HG03565 (cell line): Measurements from ENCODE around the gene MACO1.
"Not testable (repeated sequence)": the region's sequence is repeated elsewhere in the genome, so short reads cannot be mapped to it uniquely, and the experiment has no call there.

Source experiments
- ATAC-seq: cut with Tn5 transposase; IDR thresholded peaks from one replicate; pipeline ENCODE4 v1.9.1; 2021; ENCODE audit warnings: mild to moderate bottlenecking, moderate library complexity; ENCODE audit not compliant: unreplicated experiment

The MACO1 gene, protein sequence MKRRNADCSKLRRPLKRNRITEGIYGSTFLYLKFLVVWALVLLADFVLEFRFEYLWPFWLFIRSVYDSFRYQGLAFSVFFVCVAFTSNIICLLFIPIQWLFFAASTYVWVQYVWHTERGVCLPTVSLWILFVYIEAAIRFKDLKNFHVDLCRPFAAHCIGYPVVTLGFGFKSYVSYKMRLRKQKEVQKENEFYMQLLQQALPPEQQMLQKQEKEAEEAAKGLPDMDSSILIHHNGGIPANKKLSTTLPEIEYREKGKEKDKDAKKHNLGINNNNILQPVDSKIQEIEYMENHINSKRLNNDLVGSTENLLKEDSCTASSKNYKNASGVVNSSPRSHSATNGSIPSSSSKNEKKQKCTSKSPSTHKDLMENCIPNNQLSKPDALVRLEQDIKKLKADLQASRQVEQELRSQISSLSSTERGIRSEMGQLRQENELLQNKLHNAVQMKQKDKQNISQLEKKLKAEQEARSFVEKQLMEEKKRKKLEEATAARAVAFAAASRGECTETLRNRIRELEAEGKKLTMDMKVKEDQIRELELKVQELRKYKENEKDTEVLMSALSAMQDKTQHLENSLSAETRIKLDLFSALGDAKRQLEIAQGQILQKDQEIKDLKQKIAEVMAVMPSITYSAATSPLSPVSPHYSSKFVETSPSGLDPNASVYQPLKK

DNA sequence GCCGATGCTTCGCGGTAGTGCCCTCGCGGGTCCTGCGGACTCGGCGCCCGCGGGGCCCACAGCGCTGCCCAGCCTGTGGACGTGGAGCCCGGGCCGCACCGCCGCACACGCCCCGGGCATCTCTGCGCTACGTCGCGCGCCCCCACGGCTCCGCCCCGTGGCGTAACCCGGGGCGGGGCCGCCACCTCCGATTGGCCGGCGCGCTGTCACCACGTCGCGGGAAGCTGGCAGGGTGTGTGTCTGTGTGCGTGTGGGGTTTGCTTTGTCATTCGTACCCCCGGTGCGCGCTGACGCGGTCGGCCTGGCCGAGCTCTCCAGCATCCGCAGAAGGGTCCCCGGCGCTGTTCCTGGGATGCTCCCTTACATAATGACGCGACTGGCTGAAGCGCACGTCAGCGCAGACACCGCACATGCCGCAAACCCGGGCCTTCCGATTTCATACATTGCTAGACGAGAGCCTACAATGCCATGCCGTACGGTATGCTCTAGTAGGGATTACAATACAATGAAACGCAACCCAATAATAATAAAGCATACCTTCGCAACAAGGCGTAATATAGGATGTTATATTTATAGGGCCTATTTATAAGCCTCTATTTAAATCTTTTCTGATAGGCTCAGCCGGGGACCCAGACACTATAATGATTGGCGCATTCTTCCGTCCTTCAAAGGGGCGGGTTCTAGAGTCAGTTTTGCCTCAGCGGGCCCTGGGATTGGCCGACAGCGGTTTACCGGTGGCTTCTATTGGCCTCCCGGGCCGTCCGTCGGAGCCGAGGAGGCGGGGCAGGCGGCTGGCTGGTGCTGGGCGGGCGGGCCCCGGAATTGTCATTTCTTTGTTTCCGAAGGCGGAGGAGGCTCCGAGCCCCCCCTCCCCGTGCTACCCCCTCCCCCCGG is at the start of gene MACO1:
Gene MACO1, plus strand, starts transcription at position 825 of the 894 bp plus-strand sequence. CDS start 202 bp downstream, outside the sequence.
- peak; percentile 71 for ATAC-seq

DNA sequence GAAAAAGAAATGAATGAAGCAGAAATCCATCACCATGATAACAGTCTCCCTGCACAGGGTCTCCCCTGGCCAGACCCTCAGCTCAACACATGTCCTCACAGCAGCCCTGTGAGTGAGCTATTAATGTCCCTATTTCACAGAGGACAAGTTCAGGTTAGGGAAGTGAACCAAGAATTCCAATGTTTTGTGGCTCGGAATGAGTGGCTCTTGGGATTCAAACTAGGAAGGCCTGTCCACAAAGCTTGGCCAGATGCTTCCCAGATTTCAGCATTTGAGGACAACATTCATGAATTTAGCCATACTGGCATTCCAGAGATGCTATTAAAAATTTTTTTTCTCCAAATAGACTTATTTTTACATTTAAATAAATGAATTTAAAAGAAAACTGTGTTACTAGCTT is 48.2 kb upstream of the MACO1 start:
- ATAC-seq = not testable (repeated sequence)

DNA sequence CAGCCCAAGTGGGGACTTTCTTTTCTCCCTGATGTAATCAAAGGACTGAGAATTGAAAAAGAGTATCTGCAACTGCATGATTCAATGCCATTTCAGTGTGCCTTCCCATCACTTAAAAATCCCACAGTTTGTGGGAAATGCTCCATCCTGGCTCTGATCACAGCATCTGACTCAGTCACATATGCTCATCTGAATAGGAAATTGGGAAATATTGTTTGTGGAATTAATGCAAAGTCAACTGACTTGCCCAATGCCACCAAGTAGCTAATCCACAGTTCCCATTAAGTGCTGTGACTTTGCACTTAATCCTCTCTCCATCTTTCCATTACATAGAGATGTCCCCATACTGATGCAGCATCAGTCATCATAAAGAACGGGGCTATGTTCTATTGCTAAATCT is 47.6 kb upstream of the MACO1 start:
- not testable (repeated sequence) for ATAC-seq

DNA sequence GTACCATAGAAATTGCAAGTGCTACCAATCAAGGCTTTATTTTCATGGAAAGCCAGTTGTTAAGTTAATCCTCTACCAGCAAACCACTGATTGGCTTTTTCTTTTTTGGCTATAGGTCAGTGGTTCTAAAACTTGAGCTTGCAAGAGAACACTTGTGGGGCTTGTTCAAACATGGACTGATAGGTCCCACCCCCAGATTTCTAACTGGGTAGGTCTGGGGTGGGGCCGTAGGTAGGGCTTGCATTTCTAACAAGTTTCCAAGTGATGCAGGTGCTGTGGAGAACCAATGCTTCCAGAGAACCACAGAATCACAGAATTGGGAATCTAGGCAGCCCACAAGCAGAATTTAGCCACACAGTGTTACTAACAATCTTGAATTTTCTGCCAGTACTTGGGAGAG is 46.8 kb upstream of the MACO1 start:
- ATAC-seq = not testable (repeated sequence)

DNA sequence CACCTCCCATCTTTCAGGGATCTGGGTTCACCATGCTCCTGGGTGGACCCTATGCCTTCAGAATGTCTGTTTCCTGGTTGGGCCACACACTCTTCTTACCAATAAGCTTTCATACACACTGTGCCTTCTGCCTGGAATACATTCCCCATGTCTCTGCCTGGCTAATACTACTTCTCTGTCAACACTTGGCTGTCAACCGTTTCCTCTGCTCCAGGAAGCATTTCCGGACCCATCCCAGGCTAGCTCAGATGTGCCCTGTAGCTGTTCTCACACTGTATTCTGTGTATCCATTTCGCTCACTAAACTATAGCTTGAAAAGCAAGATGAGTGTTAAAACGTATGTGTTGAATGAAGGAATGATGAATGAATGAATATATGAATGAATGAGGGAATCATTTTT is 43.6 kb upstream of the MACO1 start:
- not testable (repeated sequence) for ATAC-seq

DNA sequence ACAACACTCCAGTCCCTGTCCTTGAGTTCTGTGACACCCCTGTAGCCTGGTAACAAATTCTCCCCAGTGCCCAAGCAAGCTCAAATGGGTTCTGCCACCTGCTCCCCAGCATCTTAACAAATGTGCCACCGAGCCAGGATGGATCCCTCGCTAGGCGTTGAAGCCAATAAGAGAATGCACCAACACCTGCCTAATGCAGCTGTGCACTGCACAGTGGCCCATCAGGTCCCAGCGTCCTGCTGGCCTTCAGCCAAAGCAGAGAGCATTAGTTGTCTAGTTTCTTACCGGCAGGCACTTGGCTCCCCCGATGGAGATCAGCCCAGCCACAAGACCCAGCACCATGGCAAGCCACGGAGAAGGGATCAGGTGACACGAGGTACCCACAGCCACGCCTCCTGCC is 42.0 kb upstream of the MACO1 start:
- not testable (repeated sequence) for ATAC-seq

DNA sequence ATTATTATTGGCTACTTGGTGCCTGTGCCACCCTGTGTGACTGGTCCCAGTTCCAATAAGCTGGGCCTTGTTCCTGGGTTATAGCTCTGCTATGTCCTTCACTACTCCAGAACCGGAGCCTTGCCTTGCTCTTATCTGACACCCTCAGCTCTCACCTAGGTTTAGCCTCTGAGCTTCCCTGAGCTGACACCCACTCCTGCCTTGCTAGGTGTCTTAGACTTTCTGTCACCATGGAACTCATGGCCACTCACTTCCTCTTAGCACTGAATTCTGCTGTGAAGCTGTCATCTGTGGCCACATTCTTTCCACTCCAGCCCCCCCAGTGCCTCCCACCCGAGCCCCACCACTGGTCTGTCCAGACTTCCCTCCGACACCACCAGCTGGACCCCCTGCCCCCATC is 41.0 kb upstream of the MACO1 start:
- ATAC-seq = not testable (repeated sequence)

DNA sequence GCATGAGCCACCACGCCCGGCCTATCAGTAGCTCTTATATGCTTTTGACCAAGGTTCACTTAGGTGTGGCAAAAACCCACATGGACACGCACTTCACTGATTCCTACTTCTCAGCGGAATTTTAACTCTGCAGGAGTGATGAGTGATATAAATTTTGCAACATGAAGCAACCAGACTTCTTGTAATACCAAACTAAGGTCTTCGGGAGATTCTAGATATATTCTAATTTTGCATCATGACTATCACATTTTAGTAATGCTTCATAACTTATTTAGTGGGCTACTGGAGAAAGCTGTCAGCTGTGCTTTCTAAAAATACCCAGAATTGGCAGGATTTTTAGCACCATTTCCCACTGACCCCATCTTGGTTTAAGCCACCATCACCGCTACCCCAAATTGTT is 37.9 kb upstream of the MACO1 start:
- no peak for ATAC-seq

DNA sequence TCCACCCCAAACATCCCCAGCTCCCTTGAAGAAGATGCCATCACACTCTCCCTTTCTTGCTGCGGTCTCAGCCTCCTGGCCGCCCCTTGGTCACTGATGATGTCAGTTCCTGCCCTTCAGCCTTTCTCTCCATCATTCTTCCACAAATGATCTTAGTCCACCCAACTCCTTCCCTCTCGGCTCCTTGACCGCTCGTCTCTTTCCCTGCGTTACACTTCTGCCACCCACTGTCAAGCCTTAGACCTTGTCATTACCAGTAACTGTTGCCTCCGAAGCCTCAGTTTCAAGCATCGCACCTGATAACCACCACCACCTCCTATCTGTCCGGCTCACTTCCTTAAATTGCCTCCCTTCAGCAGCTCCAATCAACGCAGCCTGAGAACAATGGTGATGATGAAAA is 33.1 kb upstream of the MACO1 start:
- not testable (repeated sequence) for ATAC-seq

DNA sequence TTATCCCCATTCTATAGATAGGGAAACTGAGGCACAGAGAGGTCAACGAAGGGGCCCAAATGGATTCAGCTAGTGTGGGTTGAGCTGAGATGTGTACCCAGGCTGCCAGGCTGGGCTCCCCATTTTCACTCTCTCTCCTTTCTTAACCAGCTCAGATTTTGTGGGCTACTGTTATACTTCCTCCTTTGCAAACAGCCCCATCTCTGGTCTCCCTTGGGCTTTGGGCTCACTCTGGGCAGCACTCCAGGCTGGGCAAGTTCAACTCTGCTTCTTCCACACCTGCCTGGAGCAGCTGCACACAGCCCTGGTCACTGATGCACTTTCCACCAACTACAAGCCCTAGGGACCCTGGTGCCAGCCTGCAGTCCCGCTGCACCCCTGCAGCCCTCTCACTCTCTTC is 32.6 kb upstream of the MACO1 start:
- not testable (repeated sequence) for ATAC-seq

DNA sequence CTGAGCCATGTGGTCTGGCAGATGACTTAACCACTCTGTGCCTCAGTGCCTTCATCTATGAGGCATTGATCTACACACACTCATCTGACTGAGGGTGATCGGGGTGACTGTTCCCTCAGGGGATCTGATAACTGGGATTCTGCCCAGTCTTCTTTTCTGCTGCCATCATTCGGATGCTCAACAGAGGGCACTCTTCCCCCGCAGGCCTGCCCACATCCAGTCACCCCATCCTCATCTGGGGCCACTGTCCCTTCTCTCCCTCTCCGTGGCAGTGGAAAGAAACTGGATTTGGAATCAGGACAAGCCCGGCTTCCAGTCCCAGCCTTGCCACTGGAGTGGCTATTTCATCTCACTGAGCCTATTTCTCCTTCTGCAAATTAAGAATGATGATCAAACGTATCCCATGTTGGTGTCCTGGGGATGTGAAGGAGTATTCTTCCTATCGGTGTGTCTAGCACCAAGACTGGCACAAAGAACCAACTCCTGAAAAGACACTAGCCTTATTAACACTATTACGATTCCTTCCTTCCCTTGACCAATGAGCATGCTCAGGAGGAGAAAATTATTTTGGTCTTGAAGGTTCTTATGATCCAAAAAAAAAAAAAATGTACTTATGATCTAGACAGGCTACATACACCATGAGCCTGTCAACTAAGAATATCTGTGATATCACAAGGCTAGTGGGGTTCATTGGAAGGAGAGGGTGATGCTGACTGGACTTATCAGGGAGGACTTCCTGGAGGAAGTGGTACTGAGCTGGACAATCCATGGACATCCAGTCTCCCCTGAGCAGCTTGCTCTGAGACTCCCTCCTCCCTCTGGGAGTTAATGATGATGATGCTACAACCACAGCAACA is 27.5 kb upstream of the MACO1 start:
- ATAC-seq = not testable (repeated sequence)

DNA sequence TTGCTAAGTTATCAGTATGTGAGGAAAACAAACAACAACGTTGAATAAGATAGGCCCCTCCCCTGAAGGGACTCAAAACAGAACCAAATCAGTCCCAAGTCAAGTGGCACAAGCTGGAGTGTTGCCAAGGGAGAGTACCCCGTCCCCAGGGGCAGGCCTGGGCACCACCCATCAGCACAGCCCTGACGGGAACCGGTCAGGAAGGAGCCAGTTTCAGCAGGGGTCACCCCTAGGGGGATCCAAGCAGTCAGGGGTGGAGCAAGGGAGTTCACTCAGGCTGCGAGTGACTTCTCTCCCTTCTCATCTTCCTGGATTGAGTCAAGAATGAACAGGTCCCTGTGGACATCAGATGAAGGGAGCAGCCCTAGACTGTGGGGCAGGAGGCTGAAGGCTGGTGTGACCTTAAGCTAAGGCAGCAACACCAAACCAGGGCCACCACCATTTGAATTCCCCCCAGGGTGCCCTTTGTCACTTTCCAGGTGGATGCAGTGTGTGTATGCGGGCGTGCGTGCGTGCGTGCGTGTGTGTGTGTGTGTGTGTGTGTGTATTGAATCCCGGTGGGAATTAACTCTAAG is 24.9 kb upstream of the MACO1 start:
- ATAC-seq = not testable (repeated sequence)

DNA sequence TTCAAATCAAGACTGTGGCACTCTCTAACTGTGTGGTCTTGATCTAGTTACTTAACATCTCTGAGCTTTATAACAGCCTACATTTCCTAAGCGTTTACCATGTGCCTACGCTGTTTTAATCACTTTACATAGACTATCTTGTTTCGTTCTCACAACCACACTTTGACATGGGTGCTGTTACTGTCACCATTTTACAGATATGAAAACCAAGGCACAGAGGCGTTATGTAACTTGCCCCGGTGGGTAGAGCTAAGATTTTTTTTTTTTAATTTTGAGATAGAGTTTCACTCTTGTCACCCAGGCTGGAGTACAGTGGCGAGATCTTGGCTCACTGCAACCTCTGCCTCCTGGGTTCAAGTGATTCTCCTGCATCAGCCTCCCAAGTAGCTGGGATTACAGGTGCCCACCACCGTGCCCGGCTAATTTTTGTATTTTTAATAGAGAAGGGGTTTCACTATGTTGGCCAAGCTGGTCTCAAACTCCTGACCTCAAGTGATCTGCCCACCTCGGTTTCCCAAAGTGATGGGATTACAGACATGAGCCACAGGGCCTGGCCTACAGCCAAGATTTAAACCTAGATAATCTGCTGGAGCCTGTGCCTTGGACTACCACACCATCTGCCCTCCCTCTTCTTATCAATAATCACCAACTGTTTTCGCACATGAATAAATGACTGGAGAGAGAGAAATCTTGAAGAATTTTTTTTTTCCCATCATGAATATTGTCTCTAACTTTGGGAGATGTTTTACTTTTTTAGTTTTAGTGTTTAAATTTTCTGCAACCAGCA is 20.9 kb upstream of the MACO1 start:
- ATAC-seq = not testable (repeated sequence)

DNA sequence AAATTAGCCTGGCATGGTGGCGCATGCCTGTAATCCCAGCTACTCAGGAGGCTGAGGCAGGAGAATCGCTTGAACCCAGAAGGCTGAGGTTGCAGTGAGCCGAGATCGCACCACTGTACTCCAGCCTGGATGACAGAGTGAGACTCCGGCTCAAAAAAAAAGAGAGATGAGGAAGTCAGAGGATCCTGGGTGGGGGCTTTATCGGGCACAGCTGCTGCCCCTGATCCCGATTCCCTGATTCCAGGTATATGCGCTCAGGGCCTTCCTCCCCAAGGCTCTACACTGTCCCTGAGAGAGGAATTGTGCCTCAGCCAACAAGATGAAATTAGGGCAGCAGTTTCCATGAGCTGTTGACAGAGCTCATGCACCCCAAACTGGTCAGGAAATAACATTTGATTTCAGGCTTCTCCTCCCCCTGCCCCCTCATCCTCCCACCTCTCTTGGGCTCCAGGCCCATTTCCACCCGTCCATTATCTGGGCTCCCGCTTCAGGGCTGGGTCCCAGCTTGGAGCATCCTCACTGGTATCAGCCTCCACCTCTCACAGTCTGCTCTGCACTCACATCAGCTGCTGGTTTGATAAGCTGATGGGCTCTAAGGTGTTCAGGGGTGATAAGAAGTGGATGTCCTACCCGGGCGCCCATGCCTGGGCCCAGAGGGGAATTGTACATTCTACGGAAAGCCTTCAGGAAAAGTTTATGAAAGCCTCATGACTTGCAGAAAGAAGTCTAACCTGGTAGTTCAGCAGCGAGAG is 17.6 kb upstream of the MACO1 start:
- not testable (repeated sequence) for ATAC-seq

DNA sequence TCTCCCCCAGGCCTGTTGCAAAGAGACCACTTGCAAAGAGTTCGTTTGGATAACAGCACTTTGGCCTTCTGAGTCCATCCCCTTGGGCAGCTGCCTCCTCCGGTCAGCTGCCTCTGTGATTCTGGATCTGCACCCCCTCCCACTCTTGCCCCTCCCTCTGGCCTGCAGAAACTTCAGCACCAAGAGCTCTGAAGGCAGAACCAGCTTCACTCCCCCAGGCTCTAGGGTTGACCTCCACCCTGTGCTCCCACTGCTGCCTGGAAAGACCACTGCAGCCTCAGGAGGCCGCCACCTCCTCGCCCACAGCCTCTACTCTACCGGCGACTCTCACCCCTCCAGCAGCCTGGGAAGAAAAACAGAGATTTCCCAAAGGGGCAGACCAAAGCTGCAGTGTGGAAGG is 16.5 kb upstream of the MACO1 start:
- not testable (repeated sequence) for ATAC-seq

DNA sequence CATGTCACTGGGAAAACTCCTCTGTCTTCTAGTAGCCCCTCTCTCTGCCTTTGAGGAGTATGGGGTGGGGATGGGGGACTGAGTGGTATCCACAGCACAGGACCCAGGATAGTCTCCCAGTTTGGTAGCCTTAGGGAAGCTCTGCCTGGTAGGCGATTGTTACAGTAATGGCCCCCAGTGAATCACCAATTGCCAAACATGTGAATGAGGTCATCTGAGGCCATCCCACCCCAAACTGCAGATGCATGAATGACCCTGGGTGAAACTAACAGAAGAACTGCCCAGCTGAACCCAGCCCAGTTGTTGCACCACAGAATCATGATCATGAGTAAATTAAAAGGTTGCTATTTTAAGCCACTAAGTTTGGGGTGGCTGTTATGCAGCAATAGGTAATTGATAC is 16.1 kb upstream of the MACO1 start:
- not testable (repeated sequence) for ATAC-seq

DNA sequence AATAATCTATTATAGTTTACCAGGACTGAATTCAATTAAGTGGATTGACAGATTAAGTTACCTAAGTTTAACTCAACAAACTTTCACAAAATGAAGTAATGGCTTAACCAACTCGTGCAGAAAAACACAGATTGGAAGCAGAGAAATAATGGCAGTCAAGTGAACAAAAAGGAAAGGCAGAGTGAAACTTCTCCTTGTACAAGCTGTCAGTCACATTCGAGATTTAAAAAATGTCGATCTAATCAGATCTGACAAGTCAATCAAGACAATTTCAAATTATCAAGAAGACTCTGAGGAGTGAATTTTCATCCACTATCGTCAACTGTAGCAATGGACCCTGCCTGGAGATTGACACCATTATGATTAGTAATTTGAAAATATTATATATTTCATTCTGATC is 13.4 kb upstream of the MACO1 start:
- ATAC-seq = not testable (repeated sequence)

DNA sequence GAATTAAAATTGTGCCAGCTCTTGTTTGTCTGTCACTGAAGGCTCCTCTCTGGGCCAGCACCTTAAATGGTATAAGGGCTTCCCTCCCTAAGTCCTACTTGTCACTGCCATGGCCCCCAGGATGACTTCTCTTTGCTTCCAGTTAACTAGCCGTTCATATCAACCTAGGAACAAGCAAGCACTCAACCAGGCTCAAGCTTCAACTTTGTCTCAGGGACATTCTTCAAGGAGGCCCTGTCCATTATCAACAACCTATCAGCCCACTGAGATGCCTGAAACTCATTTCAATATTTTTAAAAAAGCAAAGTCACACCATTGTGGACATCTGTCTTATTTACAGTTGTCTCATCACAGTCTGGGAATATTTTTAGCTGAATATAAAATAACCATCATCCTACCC is 11.4 kb upstream of the MACO1 start:
- ATAC-seq = not testable (repeated sequence)
